OCI-LY1 (cell line): ENCODE results near the gene TIRAP.

Source experiments
- H2AFZ ChIP-seq: fragments of 200-600 bp; sonication (generic), shearing (Covaris generic); 2 replicates; pipeline ENCODE4 v1.6.0; 2014; ENCODE audit warnings: antibody characterized with exemption, mild to moderate bottlenecking, low read length
- H3F3A ChIP-seq: fragments of 200-600 bp; sonication (generic), shearing (Covaris generic); 2 replicates; pipeline ENCODE4 v1.6.0; 2014; ENCODE audit warnings: mild to moderate bottlenecking, antibody characterized with exemption, low read length, moderate library complexity; ENCODE audit not compliant: insufficient read depth
- H3K27ac ChIP-seq: fragments of 200-600 bp; sonication (generic); 2 replicates; pipeline ENCODE4 v1.5.1; 2014; ENCODE audit warnings: low read length, mixed run types, mild to moderate bottlenecking, low read depth; ENCODE audit not compliant: poor library complexity, severe bottlenecking
- H3K27me3 ChIP-seq: fragments of 200-600 bp; sonication (generic); 2 replicates; pipeline ENCODE4 v1.6.0; 2014; ENCODE audit warnings: antibody characterized with exemption, mild to moderate bottlenecking, low read length, moderate library complexity; ENCODE audit not compliant: insufficient read depth
- H3K36me3 ChIP-seq: fragments of 200-600 bp; sonication (generic); 2 replicates; pipeline ENCODE4 v1.6.1; 2014; ENCODE audit warnings: mild to moderate bottlenecking, antibody characterized with exemption, low read length, moderate library complexity, mixed read lengths; ENCODE audit not compliant: insufficient read depth
- H3K4me1 ChIP-seq: fragments of 200-600 bp; sonication (generic); 2 replicates; pipeline ENCODE4 v1.5.1; 2014; ENCODE audit warnings: mild to moderate bottlenecking, low read length, moderate library complexity; ENCODE audit not compliant: insufficient read depth, severe bottlenecking
- H3K4me2 ChIP-seq: fragments of 200-600 bp; sonication (generic), shearing (Covaris generic); 2 replicates; pipeline ENCODE4 v1.6.1; 2014; ENCODE audit warnings: low read length
- H3K4me3 ChIP-seq: fragments of 200-600 bp; sonication (generic); 2 replicates; pipeline ENCODE4 v1.5.1; 2014; ENCODE audit warnings: low read length, low read depth, mild to moderate bottlenecking, mixed read lengths; ENCODE audit not compliant: poor library complexity, severe bottlenecking
- H3K79me2 ChIP-seq: fragments of 200-600 bp; shearing (Covaris generic); 2 replicates; pipeline ENCODE4 v1.6.1; 2016; ENCODE audit warnings: mixed run types, low read length, mixed read lengths; ENCODE audit not compliant: insufficient read depth
- H3K9ac ChIP-seq: fragments of 200-600 bp; sonication (generic), shearing (Covaris generic); 2 replicates; pipeline ENCODE4 v1.6.1; 2014; ENCODE audit warnings: mild to moderate bottlenecking, low read length, mixed read lengths
- H3K9me2 ChIP-seq: fragments of 200-600 bp; sonication (generic), shearing (Covaris generic); 2 replicates; pipeline ENCODE4 v1.6.1; 2014; ENCODE audit warnings: low read depth, mild to moderate bottlenecking, low read length, mixed read lengths
- H3K9me3 ChIP-seq: fragments of 200-600 bp; shearing (Covaris generic); 2 replicates; pipeline ENCODE4 v1.6.1; 2014; ENCODE audit warnings: low read length, mixed read lengths
- H4K20me1 ChIP-seq: fragments of 200-600 bp; sonication (generic), shearing (Covaris generic); 2 replicates; pipeline ENCODE4 v1.6.0; 2016; ENCODE audit warnings: mild to moderate bottlenecking, low read length; ENCODE audit not compliant: insufficient read depth
- EZH2 ChIP-seq: fragments of 200-600 bp; sonication (generic), shearing (Covaris generic); IDR thresholded peaks from 2 replicates; pipeline ENCODE4 v1.8.0; 2017; ENCODE audit warnings: borderline replicate concordance, mixed run types, mild to moderate bottlenecking, antibody characterized with exemption, low read length, moderate library complexity, mixed read lengths
- TF ChIP-seq, protein P1 (sequence below): fragments of 200-600 bp; sonication (generic), shearing (Covaris generic); IDR thresholded peaks from 2 replicates; pipeline ENCODE4 v1.5.1; 2017; ENCODE audit warnings: mild to moderate bottlenecking, antibody characterized with exemption, low read length, moderate library complexity, mixed read lengths

Gene TIRAP, protein sequence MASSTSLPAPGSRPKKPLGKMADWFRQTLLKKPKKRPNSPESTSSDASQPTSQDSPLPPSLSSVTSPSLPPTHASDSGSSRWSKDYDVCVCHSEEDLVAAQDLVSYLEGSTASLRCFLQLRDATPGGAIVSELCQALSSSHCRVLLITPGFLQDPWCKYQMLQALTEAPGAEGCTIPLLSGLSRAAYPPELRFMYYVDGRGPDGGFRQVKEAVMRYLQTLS

DNA sequence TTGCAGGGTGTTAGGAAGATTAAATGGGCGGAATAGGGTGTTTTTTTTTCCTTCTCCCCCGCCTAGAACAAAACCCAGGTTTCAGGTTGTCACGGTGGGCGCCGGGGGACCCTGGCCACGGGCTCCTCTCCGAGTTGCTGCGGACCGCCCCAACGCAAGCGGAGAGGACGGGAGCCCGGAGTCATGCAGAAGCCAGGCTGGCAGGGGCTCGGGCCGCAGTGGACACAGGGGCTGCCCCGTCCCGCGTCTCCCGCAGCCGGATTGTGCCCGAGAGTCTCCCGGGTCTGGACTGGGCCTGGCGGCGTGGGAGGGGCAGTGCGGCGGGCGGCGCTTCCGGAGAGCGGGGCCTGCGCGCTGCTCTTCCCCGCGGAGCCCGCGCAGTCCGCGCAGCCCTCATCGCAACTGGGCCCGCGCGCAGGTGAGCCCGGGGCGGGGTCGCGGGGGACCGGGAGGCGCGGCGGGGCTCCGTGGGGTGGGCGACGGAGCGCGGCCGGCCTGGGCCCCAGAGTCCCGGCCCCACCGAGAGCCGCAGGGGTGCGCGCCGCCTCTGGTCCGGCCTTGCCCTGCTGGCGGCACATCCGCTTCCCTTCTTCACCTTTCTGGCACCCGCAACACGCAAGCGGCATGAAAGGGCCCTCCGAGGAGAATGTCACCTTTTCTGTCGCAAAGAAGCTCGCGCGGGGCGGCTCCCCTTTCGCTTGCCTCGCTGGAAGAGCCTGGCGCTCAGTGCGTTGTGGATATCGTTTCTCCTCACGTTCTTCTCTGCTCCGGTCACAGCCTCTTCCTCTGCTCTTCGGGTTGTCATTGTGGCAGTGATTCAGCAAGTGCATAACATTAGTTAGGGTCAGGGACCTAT, at the start of gene TIRAP:
Gene TIRAP (plus strand): TSS at position 358 of the 856 bp plus-strand sequence. CDS start 7,802 bp downstream, outside the sequence.
- Histone ChIP-seq H3K36me3 (0 out of 2 replicates have a peak, but pooled peaks cover 4% of the 10 kb centered on the region), H3K27ac (peak within 1 kb of the TSS; percentile 84), H2AFZ (no peak within 1 kb of the TSS), H3F3A (no peaks in the 10 kb centered on the region), H3K4me1 (peaks cover 28% of the 10 kb centered on the region), H3K4me2 (peak within 1 kb of the TSS; percentile 90), H3K27me3 (no peaks in the 10 kb centered on the region), H3K9me2 (no peaks in the 10 kb centered on the region), H3K79me2 (no peaks in the 10 kb centered on the region), H3K9me3 (no peaks in the 10 kb centered on the region), H3K4me3 (peak within 1 kb of the TSS; percentile 83), H4K20me1 (no peaks in the 10 kb centered on the region), H3K9ac (peak within 1 kb of the TSS; percentile 88)
- no peak for TF ChIP-seq EZH2
- TF ChIP-seq, protein P1, sequence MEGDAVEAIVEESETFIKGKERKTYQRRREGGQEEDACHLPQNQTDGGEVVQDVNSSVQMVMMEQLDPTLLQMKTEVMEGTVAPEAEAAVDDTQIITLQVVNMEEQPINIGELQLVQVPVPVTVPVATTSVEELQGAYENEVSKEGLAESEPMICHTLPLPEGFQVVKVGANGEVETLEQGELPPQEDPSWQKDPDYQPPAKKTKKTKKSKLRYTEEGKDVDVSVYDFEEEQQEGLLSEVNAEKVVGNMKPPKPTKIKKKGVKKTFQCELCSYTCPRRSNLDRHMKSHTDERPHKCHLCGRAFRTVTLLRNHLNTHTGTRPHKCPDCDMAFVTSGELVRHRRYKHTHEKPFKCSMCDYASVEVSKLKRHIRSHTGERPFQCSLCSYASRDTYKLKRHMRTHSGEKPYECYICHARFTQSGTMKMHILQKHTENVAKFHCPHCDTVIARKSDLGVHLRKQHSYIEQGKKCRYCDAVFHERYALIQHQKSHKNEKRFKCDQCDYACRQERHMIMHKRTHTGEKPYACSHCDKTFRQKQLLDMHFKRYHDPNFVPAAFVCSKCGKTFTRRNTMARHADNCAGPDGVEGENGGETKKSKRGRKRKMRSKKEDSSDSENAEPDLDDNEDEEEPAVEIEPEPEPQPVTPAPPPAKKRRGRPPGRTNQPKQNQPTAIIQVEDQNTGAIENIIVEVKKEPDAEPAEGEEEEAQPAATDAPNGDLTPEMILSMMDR: no peak

DNA sequence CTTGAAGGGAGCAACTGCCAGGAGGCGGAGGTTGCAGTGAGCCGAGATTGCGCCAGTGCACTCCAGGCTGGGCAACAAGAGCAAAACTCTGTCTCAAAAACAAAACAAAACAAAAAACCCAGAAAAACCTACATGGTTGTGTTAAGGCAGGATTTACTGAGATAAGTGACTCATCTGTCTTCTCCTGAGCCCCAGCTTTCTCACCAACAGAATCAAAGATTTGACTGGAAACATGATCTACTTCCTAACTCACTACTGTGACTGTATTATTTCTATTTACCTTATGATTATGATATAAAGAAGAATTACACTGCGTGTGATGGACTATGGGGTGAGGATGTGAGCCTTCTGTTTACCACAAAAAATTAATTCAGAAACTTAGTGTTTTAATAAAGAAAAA, 49.5 kb upstream of the TIRAP start:
- no peaks in the 10 kb centered on the region for H3K27me3 ChIP-seq
- no peaks in the 10 kb centered on the region for H3K4me1 ChIP-seq
- H3K27ac ChIP-seq: no peak overlapping the region
- no peak overlapping the region for H3K9ac ChIP-seq
- H3F3A ChIP-seq: no peaks in the 10 kb centered on the region
- H3K36me3 ChIP-seq: peaks cover 7% of the 10 kb centered on the region
- no peak for TF ChIP-seq EZH2
- TF ChIP-seq, protein P1: no peak
- H3K9me2 ChIP-seq: no peaks in the 10 kb centered on the region
- no peak overlapping the region for H2AFZ ChIP-seq
- no peak overlapping the region for H3K4me2 ChIP-seq
- H3K79me2 ChIP-seq: no peaks in the 10 kb centered on the region
- H4K20me1 ChIP-seq: no peaks in the 10 kb centered on the region
- H3K9me3 ChIP-seq: no peaks in the 10 kb centered on the region
- no peak overlapping the region for H3K4me3 ChIP-seq

DNA sequence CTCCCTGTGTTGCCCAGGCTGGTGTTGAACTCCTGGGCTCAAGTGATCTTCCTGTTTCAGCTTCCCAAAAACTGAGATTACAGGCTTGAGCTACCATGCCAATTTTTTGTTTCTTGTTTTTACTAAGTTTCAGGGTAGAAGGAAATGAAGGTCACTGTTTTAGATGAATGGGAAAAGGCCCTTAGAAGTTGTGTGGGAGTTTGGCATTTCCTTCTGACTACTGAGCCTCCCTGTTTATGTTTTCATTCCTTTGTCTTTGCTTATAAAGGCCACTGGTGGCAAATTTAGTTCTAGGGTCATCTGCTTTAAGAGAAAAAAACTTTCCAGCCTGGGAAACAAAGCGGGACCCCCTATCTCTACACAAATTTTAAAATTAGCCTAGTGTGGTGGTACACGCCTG, 36.3 kb upstream of the TIRAP start:
- Histone ChIP-seq H3K27ac (no peak overlapping the region), H3F3A (no peaks in the 10 kb centered on the region), H3K9ac (no peak overlapping the region), H3K27me3 (no peaks in the 10 kb centered on the region), H4K20me1 (no peaks in the 10 kb centered on the region), H3K9me2 (no peaks in the 10 kb centered on the region), H3K4me1 (no peaks in the 10 kb centered on the region), H3K9me3 (no peaks in the 10 kb centered on the region), H2AFZ (no peak overlapping the region), H3K4me3 (no peak overlapping the region), H3K79me2 (no peaks in the 10 kb centered on the region), H3K36me3 (peaks cover 8% of the 10 kb centered on the region), H3K4me2 (no peak overlapping the region)
- TF ChIP-seq, protein P1: no peak
